Psoas muscle (tissue), 8 donors: ENCODE results near the gene CFHR3. TPM values are rescaled to one million over a fixed set of nuclear protein-coding genes. Genes with fewer than 3 reads are reported as not detected.

ENCODE experiments used
- ATAC-seq, 4 donors: fragments of 200-7000 bp; cut with Tn5 transposase; one replicate each; pipeline ENCODE4 v1.9.1; 2020; ENCODE audit warnings: moderate library complexity in 3 of 4, mild to moderate bottlenecking in 2 of 4
- DNase-seq, 2 donors: peaks; one replicate each; pipeline ENCODE4 v3.0.0-alpha.2; 2020
- H3K27ac ChIP-seq: fragments of 200-600 bp; one replicate; pipeline ENCODE4 v1.8.0; 2022
- H3K27me3 ChIP-seq, 3 donors: fragments of 200-600 bp in 1 of 3; one replicate each; pipeline versions ENCODE4 v1.6.1 to v1.8.0; 2013 to 2022; ENCODE audit warnings: low read length in 2 of 3, mild to moderate bottlenecking in 2 of 3, moderate library complexity in 1 of 3; ENCODE audit not compliant: insufficient read depth in 3 of 3
- H3K36me3 ChIP-seq, 2 donors: fragments of 200-600 bp in 1 of 2; one replicate each; pipeline versions ENCODE4 v1.6.1 to v1.8.0; 2013 to 2022; ENCODE audit warnings: low read depth in 1 of 2, mild to moderate bottlenecking in 1 of 2, moderate library complexity in 1 of 2; ENCODE audit not compliant: insufficient read depth in 1 of 2
- H3K4me1 ChIP-seq: fragments of 200-600 bp; one replicate; pipeline ENCODE4 v1.8.0; 2022
- H3K4me3 ChIP-seq: fragments of 200-600 bp; one replicate; pipeline ENCODE4 v1.8.0; 2022; ENCODE audit warnings: mild to moderate bottlenecking
- H3K9me3 ChIP-seq: fragments of 200-600 bp; one replicate; pipeline ENCODE4 v1.8.0; 2022
- CTCF ChIP-seq: fragments of 200-600 bp; IDR thresholded peaks from one replicate; pipeline ENCODE4 v1.8.0; 2022; ENCODE audit warnings: antibody characterized with exemption
- WGBS, 3 donors: extraction: QIAGEN DNeasy Blood & Tissue Kit; methylation state at CpG; one replicate each; pipeline versions ENCODE4 v1.1.6 to v1.1.7; 2013; 5-methylcytosine and 5-hydroxymethylcytosine counted together
- intact Hi-C, 2 donors: fragments of 100-400 bp; cut with DNase I; formaldehyde crosslinking; loops; one replicate each; pipeline versions ENCODE4 v1.11.0 to v1.14.2; 2022
- long read RNA-seq, 2 donors: library from polyadenylated mRNA; unstranded; transcript quantifications; one replicate each; pipeline ENCODE4 v2.0.0, GENCODE V29; 2021
- polyA plus RNA-seq, 3 donors: library from polyadenylated mRNA; stranded (reverse); fragments of 200-250 nt; gene quantifications; one replicate each; pipeline ENCODE4 v1.2.3, GENCODE V29; 2013
- total RNA-seq, 4 donors: library from RNA; stranded (reverse); fragmentation: NEBNext Ultra II Directional in 2 of 4; extraction: Animal tissue kit (Norgen Biotek cat#: 25700) in 2 of 4; gene quantifications; one replicate each; pipeline versions ENCODE4 v1.2.1 to v1.2.4, GENCODE V29; 2021 to 2023
- donor health status: healthy with polysubstance abuse.
- donor health status: DM: no; HTN: no; CAD: no; lungs with moderate emphysema.
- donor health status: Bipolar disorder and iron deficiency.
- donor health status: healthy.
- donor health status: DM: yes; HTN: yes; CAD: no.
- donor health status: DM: no; HTN: no; CAD: no.
- donor health status: DM: no; HTN: no; CAD: no.
- donor health status: DM: yes; HTN: yes; CAD: no.

CFHR3 gene
- total RNA-seq (under 1 TPM in 1 of 4 donors, not detected in 3; 0.11 TPM), polyA plus RNA-seq (under 1 TPM in 2 of 3 donors, not detected in 1; 0.09 to 0.16 TPM)
- long read RNA-seq, donor 1 = 0 reads
- long read RNA-seq, donor 2 = 0 reads

GRCh38 chr1:196774603-196775002 is at the start of gene CFHR3:
TSS of gene CFHR3 (plus strand) at chr1:196774840. CDS start at chr1:196774887, 47 bp downstream.
- H3K27ac ChIP-seq = no peak within 1 kb of the TSS
- H3K36me3 ChIP-seq = no peaks in the 10 kb centered on the region
- H3K4me3 ChIP-seq = no peak within 1 kb of the TSS
- DNase-seq (no peak), ATAC-seq (no peak)
- H3K27me3 ChIP-seq = no peaks in the 10 kb centered on the region
- no peaks in the 10 kb centered on the region for H3K4me1 ChIP-seq
- TF ChIP-seq CTCF = no peak
- H3K9me3 ChIP-seq = no peaks in the 10 kb centered on the region
- intact Hi-C loops = no loop called here

GRCh38 chr1:196732526-196732925 is 42.1 kb upstream of the CFHR3 start:
- no peak for TF ChIP-seq CTCF
- H3K4me3 ChIP-seq = no peak overlapping the region
- intact Hi-C loops = no loop called here
- ATAC-seq = no peak
- H3K27ac ChIP-seq = no peak overlapping the region
- 97 to 99% (median 99%) methylated on average over 2 of the region's 2 CpGs for WGBS, 3 donors
- no peak for DNase-seq
- H3K27me3 ChIP-seq = no peaks in the 10 kb centered on the region
- H3K9me3 ChIP-seq = no peaks in the 10 kb centered on the region
- H3K36me3 ChIP-seq = no peaks in the 10 kb centered on the region
- no peaks in the 10 kb centered on the region for H3K4me1 ChIP-seq

GRCh38 chr1:196733091-196733970 is 41.3 kb upstream of the CFHR3 start:
- H3K4me3 ChIP-seq = no peak overlapping the region
- intact Hi-C loops = no loop called here
- H3K27me3 ChIP-seq = no peaks in the 10 kb centered on the region
- no peak for TF ChIP-seq CTCF
- DNase-seq (no peak), ATAC-seq (no peak)
- peaks cover 4% of the 10 kb centered on the region for H3K9me3 ChIP-seq
- H3K27ac ChIP-seq = no peak overlapping the region
- 86 to 89% (median 87%) methylated on average over 11 of the region's 11 CpGs for WGBS, 3 donors
- no peaks in the 10 kb centered on the region for H3K4me1 ChIP-seq
- peaks cover 0 to 6% of the 10 kb centered on the region in 2 donors for H3K36me3 ChIP-seq

- DNase-seq (no peak), ATAC-seq (no peak)
- Histone ChIP-seq H3K36me3 (peaks cover 0 to 7% of the 10 kb centered on the region in 2 donors), H3K27me3 (no peaks in the 10 kb centered on the region), H3K9me3 (peaks cover 5% of the 10 kb centered on the region), H3K4me3 (no peak overlapping the region), H3K4me1 (no peaks in the 10 kb centered on the region), H3K27ac (no peak overlapping the region)
- intact Hi-C loops = no loop called here
- no peak for TF ChIP-seq CTCF
Observed at GRCh38 chr1:196734006-196734405, 40.6 kb upstream of the CFHR3 start.
